SK-N-SH treated with all-trans-retinoic acid at 6 μM for 48 hours (cell line): ENCODE data around the gene ZGRF1.
"Not testable (repeated sequence)": the region's sequence is repeated elsewhere in the genome, so short reads cannot be mapped to it uniquely, and the experiment has no call there.

Experiments
- ATAC-seq: fragments of 200-7000 bp; cut with Tn5 transposase; 3 replicates; pipeline ENCODE4 v1.9.1; 2020; ENCODE audit warnings: mild to moderate bottlenecking, moderate library complexity
- ARNTL ChIP-seq: fragments of 450-650 bp; formaldehyde crosslinking; IDR thresholded peaks from 2 replicates; pipeline ENCODE4 v1.5.0; 2020; ENCODE audit warnings: low read depth, mild to moderate bottlenecking, moderate library complexity, borderline replicate concordance
- CSRNP3 ChIP-seq: fragments of 250-450 bp; sonication (Bioruptor Pico); IDR thresholded peaks from 2 replicates; pipeline ENCODE4 v1.5.1; 2021; ENCODE audit warnings: mild to moderate bottlenecking, moderate library complexity
- ESRRG ChIP-seq: fragments of 250-450 bp; sonication (Bioruptor Pico); IDR thresholded peaks from 2 replicates; pipeline ENCODE4 v1.6.1; 2021; ENCODE audit warnings: mild to moderate bottlenecking
- PATZ1 ChIP-seq: fragments of 250-450 bp; sonication (Bioruptor Pico); IDR thresholded peaks from 2 replicates; pipeline ENCODE4 v1.8.0; 2020; ENCODE audit warnings: mild to moderate bottlenecking, moderate library complexity, borderline replicate concordance
- POU6F1 ChIP-seq: fragments of 250-450 bp; sonication (Bioruptor Pico); IDR thresholded peaks from 2 replicates; pipeline ENCODE4 v1.8.0; 2021; ENCODE audit warnings: low read depth, mild to moderate bottlenecking, moderate library complexity, borderline replicate concordance
- RARB ChIP-seq: fragments of 250-450 bp; sonication (Bioruptor Pico); IDR thresholded peaks from 2 replicates; pipeline ENCODE4 v1.8.0; 2021; ENCODE audit warnings: mild to moderate bottlenecking, moderate library complexity
- SNAI2 ChIP-seq: fragments of 250-450 bp; sonication (Bioruptor Pico); IDR thresholded peaks from 2 replicates; pipeline ENCODE4 v1.5.0; 2020; ENCODE audit warnings: mild to moderate bottlenecking, moderate library complexity
- ZC3H10 ChIP-seq: fragments of 250-450 bp; sonication (Bioruptor Pico); IDR thresholded peaks from 2 replicates; pipeline ENCODE4 v1.5.1; 2021; ENCODE audit warnings: mild to moderate bottlenecking, moderate library complexity
- ZFP3 ChIP-seq: fragments of 250-450 bp; sonication (Bioruptor Pico); IDR thresholded peaks from 2 replicates; pipeline ENCODE4 v1.5.0; 2020; ENCODE audit warnings: mild to moderate bottlenecking, moderate library complexity
- ZFP30 ChIP-seq: fragments of 450-650 bp; formaldehyde crosslinking; IDR thresholded peaks from 2 replicates; pipeline ENCODE4 v1.5.0; 2022; ENCODE audit warnings: mild to moderate bottlenecking, moderate library complexity
- ZNF565 ChIP-seq: fragments of 450-650 bp; formaldehyde crosslinking; conservative IDR thresholded peaks from 2 replicates; pipeline ENCODE4 v1.5.0; 2020; ENCODE audit warnings: low read depth, mild to moderate bottlenecking, moderate library complexity
- ZNF70 ChIP-seq: fragments of 450-650 bp; formaldehyde crosslinking; IDR thresholded peaks from 2 replicates; pipeline ENCODE4 v1.5.0; 2020; ENCODE audit warnings: mild to moderate bottlenecking, moderate library complexity
- ZNF8 ChIP-seq: fragments of 450-650 bp; formaldehyde crosslinking; IDR thresholded peaks from 2 replicates; pipeline ENCODE4 v1.5.0; 2020; ENCODE audit warnings: mild to moderate bottlenecking, moderate library complexity
- TF ChIP-seq, protein P1 (sequence below): fragments of 250-450 bp; sonication (Bioruptor Pico); IDR thresholded peaks from 2 replicates; pipeline ENCODE4 v1.5.1; 2020; ENCODE audit warnings: low read depth, mild to moderate bottlenecking, moderate library complexity

ZGRF1 gene

GRCh38 chr4:112648263-112649054 lies 11.8 kb upstream of the ZGRF1 start:
- ATAC-seq = no peak

DNA sequence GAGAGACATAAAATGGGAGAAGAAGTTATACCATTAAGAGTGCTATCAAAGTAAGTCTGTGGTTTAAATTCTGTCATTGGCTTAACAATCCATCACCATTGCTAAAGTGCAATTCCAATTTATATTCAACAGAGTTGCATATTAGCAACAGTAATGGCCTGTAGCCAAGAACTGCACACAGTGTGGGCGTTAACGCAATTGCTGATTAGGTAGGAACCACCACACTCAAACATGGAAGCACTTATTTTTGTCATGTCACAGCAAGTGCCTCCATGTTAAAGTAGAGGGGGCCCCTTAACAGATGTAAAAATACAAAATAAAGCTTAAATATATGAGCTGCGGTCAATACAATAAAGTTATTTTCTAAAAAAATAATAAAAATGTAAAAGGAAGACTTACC lies 11.1 kb upstream of the ZGRF1 start:
- ATAC-seq = no peak
- TF ChIP-seq ARNTL (CRISPR knock-in tag) = no peak
- no peak for TF ChIP-seq ZFP30 (CRISPR knock-in tag)

More at GRCh38 chr4:112648263-112649054, 11.8 kb upstream of the ZGRF1 start:
- TF ChIP-seq ZNF565 (CRISPR knock-in tag) = no peak
- no peak for TF ChIP-seq ZNF8 (CRISPR knock-in tag)
- TF ChIP-seq, all 23 proteins: peak for 0

DNA sequence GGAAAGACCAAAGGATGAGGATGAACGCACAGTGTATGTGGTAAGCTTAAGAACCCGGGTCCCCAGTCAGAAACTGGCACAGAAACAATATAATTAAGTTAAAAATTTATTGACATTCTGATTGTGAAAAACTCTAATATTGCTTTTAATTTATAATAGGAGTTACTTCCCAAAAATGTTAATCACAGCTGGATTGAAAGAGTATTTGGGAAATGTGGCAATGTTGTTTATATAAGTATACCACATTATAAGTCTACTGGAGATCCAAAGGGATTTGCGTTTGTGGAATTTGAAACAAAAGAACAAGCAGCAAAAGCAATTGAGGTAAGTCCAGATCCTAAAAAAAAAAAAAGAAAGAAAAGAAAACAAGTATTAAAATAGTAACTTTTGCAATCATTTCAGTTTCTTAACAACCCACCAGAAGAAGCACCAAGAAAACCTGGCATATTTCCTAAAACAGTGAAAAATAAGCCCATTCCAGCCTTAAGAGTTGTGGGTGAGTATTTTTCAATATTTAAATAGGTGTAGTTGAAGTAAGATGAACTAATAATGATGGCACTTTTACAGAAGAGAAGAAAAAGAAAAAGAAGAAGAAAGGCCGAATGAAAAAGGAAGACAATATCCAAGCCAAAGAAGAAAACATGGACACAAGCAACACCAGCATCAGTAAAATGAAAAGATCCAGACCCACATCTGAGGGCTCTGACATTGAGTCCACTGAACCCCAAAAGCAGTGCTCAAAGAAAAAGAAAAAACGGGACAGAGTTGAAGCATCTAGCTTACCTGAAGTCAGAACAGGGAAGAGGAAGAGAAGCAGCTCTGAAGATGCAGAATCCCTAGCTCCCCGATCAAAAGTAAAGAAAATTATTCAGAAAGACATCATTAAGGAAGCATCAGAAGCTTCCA lies 10.2 kb upstream of the ZGRF1 start:
- no peak for ATAC-seq
- TF ChIP-seq ARNTL (CRISPR knock-in tag) (no peak), PATZ1 (CRISPR knock-in tag) (no peak), ZC3H10 (CRISPR knock-in tag) (no peak), ZNF565 (CRISPR knock-in tag) (no peak), POU6F1 (CRISPR knock-in tag) (no peak), RARB (CRISPR knock-in tag) (no peak), ESRRG (no peak)

- TF ChIP-seq ZFP3 (CRISPR knock-in tag) = no peak
- no peak for TF ChIP-seq SNAI2 (CRISPR knock-in tag)
- TF ChIP-seq RARB (CRISPR knock-in tag) = no peak
- no peak for TF ChIP-seq POU6F1 (CRISPR knock-in tag)
- TF ChIP-seq, protein P1, sequence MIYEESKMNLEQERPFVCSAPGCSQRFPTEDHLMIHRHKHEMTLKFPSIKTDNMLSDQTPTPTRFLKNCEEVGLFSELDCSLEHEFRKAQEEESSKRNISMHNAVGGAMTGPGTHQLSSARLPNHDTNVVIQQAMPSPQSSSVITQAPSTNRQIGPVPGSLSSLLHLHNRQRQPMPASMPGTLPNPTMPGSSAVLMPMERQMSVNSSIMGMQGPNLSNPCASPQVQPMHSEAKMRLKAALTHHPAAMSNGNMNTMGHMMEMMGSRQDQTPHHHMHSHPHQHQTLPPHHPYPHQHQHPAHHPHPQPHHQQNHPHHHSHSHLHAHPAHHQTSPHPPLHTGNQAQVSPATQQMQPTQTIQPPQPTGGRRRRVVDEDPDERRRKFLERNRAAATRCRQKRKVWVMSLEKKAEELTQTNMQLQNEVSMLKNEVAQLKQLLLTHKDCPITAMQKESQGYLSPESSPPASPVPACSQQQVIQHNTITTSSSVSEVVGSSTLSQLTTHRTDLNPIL (CRISPR knock-in tag) = no peak
- no peak for TF ChIP-seq CSRNP3
- TF ChIP-seq ZNF70 (CRISPR knock-in tag) = no peak
- TF ChIP-seq, all 23 proteins: peak for 0
- ATAC-seq = no peak
These were observed 9.0 kb upstream of the ZGRF1 start for GRCh38 chr4:112645541-112646329.

DNA sequence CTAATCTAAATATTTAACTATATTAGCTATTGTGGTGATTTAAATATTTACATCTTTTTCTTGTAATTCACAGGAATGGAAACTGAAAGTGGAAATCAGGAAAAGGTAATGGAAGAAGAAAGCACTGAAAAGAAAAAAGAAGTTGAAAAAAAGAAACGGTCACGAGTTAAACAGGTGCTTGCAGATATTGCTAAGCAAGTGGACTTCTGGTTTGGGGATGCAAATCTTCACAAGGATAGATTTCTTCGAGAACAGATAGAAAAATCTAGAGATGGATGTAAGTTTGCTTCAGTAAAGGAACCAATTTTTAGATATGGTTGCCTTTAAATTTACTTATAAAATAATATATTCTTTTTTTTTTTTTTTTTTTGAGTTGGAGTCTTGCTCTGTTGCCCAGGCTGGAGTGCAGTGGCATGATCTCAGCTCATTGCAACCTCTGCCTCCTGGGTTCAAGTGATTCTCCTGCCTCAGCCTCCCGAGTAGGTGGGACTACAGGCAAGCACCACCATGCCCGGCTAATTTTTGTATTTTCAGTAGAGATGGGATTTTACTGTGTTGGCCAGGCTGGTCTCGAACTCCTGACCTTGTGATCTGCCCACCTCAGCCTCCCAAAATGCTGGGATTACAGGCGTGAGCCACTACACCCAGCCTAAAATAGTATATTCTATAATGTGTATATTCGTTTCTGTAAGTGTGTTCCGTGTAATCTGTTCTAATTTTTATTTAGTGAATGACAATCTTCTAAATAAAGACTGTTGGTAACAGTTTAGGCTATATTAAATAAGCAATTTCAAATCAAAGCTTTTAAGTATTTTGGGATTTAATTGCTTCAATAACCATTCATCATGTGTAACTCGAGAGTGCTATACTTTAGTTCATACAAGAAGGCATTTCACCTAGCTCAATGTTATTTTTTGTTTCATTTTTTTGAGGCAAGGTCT lies 8.2 kb upstream of the ZGRF1 start:
- not testable (repeated sequence) for ATAC-seq
